Uterus (tissue), 4 donors: Measurements from ENCODE around the gene MUC13. TPM values are rescaled to one million over a fixed set of nuclear protein-coding genes. Genes with fewer than 3 reads are reported as not detected.

Experiments used
- DNase-seq, 2 donors: peaks; one replicate each; pipeline ENCODE4 v3.0.0-alpha.2; 2019 to 2020
- H3K27ac ChIP-seq, 2 donors: fragments of 200-600 bp; sonication (generic); 1 replicate in 1 of 2; 2 replicates in 1 of 2; pipeline ENCODE4 v1.5.1; 2016 to 2018
- H3K27me3 ChIP-seq, 2 donors: fragments of 200-600 bp; sonication (generic); one replicate each; pipeline ENCODE4 v1.5.1; 2018 to 2019; ENCODE audit warnings: control low read depth in 1 of 2
- H3K36me3 ChIP-seq, 2 donors: fragments of 200-600 bp; sonication (generic); one replicate each; pipeline ENCODE4 v1.5.1; 2019; ENCODE audit warnings: control low read depth in 1 of 2
- H3K4me1 ChIP-seq, 2 donors: fragments of 200-600 bp; sonication (generic); one replicate each; pipeline ENCODE4 v1.5.1; 2018 to 2019; ENCODE audit warnings: control low read depth in 1 of 2
- H3K4me3 ChIP-seq, 2 donors: fragments of 200-600 bp; sonication (generic); 1 replicate in 1 of 2; 2 replicates in 1 of 2; pipeline ENCODE4 v1.5.1; 2018 to 2019; ENCODE audit warnings: mild to moderate bottlenecking in 1 of 2
- H3K9me3 ChIP-seq, 2 donors: fragments of 200-600 bp; sonication (generic); one replicate each; pipeline ENCODE4 v1.5.1; 2019; ENCODE audit warnings: control low read depth in 1 of 2
- CTCF ChIP-seq, 4 experiments: fragments of 200-600 bp in 2 of 4; fragments of 450-650 bp in 2 of 4; sonication (generic) in 2 of 4; IDR thresholded peaks; one replicate each; pipeline ENCODE4 v1.5.1; 2016 to 2019; ENCODE audit warnings: antibody characterized with exemption in 4 of 4, mild to moderate bottlenecking in 2 of 4, moderate library complexity in 1 of 4
- POLR2A ChIP-seq, 2 donors: fragments of 450-650 bp; IDR thresholded peaks; one replicate each; pipeline ENCODE4 v1.6.1; 2016; ENCODE audit warnings: antibody characterized with exemption in 2 of 2, mild to moderate bottlenecking in 1 of 2, moderate library complexity in 1 of 2
- intact Hi-C: fragments of 100-400 bp; cut with DNase I; formaldehyde crosslinking; loops from one replicate; pipeline ENCODE4 v1.15.1; 2023; ENCODE audit warnings: low total_unique reads
- total RNA-seq, 4 donors: library from RNA; depleted of rRNA in 3 of 4; stranded (reverse); fragments of >200 nt in 3 of 4; gene quantifications; one replicate each; pipeline versions ENCODE4 v1.1.0 to v1.2.4, GENCODE V29; 2014 to 2023
- donor health status: DM: yes; HTN: yes; CAD: no.

MUC13 gene
- total RNA-seq, 4 donors from 2014 or later = 0.51 TPM; not detected in 3

DNA sequence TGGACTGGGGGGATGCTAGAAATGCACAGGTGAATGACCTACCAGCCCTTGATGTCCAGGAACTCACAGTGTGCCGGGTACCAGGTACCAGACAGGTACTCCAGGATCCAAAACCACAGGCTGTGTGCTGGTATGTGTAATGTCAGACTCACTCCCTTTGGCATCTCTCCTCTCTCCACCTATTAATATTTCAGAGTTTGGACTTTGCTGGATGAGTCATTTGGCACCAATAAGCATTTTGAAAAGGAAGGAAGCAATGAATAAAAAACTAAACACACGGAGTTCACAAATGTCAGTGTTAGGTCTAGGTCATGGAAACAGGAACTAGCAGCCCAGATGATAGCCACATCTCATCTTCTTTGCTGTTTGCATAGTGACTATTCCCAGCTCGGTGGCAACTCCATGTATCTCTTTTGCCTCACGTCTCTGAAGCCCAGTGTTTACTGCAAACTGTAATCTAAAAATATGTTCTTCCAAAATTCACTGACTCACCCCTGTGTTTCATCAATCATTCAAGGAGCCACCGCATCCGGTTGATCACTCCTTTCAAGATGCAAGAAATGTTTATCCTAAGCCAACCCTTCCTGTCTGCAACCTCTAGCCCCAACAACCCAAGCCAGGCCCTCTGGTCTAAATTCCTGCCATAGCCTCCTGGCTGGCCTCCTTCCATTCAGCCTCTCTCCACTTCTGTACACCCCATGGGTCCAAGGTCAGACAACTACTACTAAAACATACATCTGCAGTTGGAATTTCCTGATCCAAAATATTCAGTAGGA, 55.8 kb downstream of the MUC13 start:
- Histone ChIP-seq H3K36me3 (no peaks in the 10 kb centered on the region), H3K27ac (peak overlapping the region; percentile 56 to 83), H3K27me3 (no peaks in the 10 kb centered on the region), H3K4me3 (no peak overlapping the region), H3K4me1 (peaks cover 8 to 19% of the 10 kb centered on the region in 2 donors), H3K9me3 (no peaks in the 10 kb centered on the region)
- TF ChIP-seq CTCF (IDR thresholded peaks at IDR 0.05) (no peak), POLR2A (IDR thresholded peaks at IDR 0.05) (no peak)
- intact Hi-C loops = no loop called here
- DNase-seq = peak; percentile 41 to 62

DNA sequence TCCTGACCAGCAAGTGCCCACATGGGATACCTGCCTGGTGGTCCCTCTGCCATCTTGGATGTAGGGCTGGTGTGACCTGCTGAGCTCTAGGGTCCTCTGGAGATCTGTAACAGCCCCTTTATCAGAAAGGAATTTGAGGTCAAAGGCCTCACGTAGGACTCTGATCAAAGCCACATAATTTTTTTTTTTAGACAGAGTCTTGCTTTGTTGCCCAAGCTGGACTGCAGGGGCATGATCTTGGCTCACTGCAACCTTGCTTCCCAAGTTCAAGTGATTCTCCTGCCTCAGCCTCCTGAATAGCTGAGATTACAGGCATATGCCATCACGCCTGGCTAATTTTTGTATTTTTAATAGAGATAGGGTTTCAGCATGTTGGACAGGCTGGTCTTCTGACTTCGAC, 56.9 kb downstream of the MUC13 start:
- Histone ChIP-seq H3K36me3 (no peaks in the 10 kb centered on the region), H3K4me1 (peaks cover 8 to 19% of the 10 kb centered on the region in 2 donors), H3K4me3 (no peak overlapping the region), H3K27ac (peak overlapping the region; percentile 56 to 83), H3K9me3 (no peaks in the 10 kb centered on the region), H3K27me3 (no peaks in the 10 kb centered on the region)
- intact Hi-C loops = no loop called here
- no peak for TF ChIP-seq POLR2A (IDR thresholded peaks at IDR 0.05)
- TF ChIP-seq CTCF (IDR thresholded peaks at IDR 0.05) = no peak
- no peak for DNase-seq

DNA sequence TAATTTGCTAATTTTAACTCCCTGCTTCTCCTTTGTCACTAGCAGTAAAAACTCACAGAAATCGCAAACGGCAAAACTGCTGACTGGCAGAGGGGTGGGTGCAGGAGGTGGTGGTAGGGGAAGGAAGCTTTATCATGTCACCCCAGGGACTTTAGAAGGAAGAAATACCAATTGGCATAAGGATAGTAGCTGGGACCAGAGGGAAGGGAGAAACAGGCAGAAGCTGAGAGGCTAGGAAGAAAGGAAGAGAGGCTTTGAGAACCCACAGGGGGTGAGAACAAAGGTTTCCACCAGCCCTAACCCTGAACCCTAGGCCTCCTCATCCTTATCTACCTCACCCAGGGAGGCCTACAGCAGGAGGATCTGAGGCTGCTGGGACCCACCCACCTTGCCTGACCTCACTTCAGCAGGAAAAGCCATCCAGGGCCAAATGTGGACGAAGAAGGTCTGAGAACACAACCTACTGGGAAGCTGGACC, 58.1 kb downstream of the MUC13 start:
- no peak for TF ChIP-seq CTCF (IDR thresholded peaks at IDR 0.05)
- Histone ChIP-seq H3K27me3 (no peaks in the 10 kb centered on the region), H3K4me1 (peaks cover 8 to 19% of the 10 kb centered on the region in 2 donors), H3K27ac (peak overlapping the region; percentile 56 to 83), H3K36me3 (no peaks in the 10 kb centered on the region), H3K4me3 (no peak overlapping the region), H3K9me3 (no peaks in the 10 kb centered on the region)
- no peak for DNase-seq
- intact Hi-C loops = no loop called here

GRCh38 chr3:124873226-124873625, 61.3 kb downstream of the MUC13 start:
- TF ChIP-seq CTCF (IDR thresholded peaks at IDR 0.05) = no peak
- TF ChIP-seq POLR2A (IDR thresholded peaks at IDR 0.05) = no peak
- no peak overlapping the region for H3K4me3 ChIP-seq
- DNase-seq = no peak
- no peaks in the 10 kb centered on the region for H3K27me3 ChIP-seq
- intact Hi-C loops = no loop called here
- H3K9me3 ChIP-seq = no peaks in the 10 kb centered on the region
- peaks cover 8 to 13% of the 10 kb centered on the region in 2 donors for H3K4me1 ChIP-seq
- H3K36me3 ChIP-seq = no peaks in the 10 kb centered on the region
- no peak overlapping the region for H3K27ac ChIP-seq

DNA sequence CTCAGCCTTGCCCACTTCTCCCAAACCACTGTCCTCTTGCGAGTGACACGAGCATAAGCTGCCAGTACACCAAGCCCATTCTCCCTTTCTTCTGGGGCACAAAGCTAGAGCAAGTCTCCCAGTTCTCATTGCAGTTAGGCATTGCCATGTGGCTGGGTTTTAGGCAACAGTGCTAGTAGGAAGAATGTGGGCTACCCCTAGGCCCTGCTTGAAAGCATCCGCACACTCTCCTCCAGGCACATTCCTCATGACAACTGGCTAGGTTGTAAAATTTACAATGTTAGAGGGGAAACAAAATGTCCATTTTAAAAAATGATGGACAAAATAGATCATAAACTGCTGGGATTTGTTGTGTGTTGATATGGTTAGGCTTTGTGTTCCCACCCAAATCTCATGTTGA, 67.0 kb downstream of the MUC13 start:
- Histone ChIP-seq H3K4me3 (no peak overlapping the region), H3K9me3 (no peaks in the 10 kb centered on the region), H3K4me1 (peaks cover 0 to 8% of the 10 kb centered on the region in 2 donors), H3K27ac (no peak overlapping the region), H3K36me3 (no peaks in the 10 kb centered on the region), H3K27me3 (no peaks in the 10 kb centered on the region)
- intact Hi-C loops = no loop called here
- DNase-seq = no peak
- TF ChIP-seq POLR2A (IDR thresholded peaks at IDR 0.05) (no peak), CTCF (IDR thresholded peaks at IDR 0.05) (no peak)
